ENCODE data around the gene SYNC.

DNA sequence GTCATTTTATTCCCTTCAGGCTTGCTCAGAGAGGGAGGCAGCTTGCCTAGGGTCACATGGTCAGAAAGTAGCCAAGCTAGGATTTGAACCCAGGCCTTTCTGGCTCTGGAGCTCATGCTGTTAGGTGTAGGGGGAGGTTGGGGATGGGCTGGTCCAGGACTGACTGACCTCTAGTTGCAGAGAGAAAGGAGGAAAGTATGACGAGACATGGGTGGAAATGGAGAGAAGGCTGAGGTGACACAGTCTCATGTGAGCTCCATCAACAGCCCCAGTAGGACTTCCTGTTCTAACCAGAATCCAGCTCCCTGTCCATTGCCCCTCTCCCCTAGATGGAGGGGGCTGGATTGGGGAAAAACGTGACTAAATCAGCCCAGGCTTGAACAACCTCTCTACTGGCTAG lies 15.5 kb upstream of the SYNC start:
- TF ChIP-seq, protein P1, sequence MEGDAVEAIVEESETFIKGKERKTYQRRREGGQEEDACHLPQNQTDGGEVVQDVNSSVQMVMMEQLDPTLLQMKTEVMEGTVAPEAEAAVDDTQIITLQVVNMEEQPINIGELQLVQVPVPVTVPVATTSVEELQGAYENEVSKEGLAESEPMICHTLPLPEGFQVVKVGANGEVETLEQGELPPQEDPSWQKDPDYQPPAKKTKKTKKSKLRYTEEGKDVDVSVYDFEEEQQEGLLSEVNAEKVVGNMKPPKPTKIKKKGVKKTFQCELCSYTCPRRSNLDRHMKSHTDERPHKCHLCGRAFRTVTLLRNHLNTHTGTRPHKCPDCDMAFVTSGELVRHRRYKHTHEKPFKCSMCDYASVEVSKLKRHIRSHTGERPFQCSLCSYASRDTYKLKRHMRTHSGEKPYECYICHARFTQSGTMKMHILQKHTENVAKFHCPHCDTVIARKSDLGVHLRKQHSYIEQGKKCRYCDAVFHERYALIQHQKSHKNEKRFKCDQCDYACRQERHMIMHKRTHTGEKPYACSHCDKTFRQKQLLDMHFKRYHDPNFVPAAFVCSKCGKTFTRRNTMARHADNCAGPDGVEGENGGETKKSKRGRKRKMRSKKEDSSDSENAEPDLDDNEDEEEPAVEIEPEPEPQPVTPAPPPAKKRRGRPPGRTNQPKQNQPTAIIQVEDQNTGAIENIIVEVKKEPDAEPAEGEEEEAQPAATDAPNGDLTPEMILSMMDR (IDR thresholded peaks at IDR 0.05), result no peak
- no peak for TF ChIP-seq POLR2A (IDR thresholded peaks at IDR 0.05)
